Neural cell (in vitro differentiated cells): ENCODE results near the gene INS. TPM values are rescaled to one million over a fixed set of nuclear protein-coding genes. Genes with fewer than 3 reads are reported as not detected.

Source experiments
- H2AFZ ChIP-seq: fragments of 200-600, 300-800 bp; sonication (generic), shearing (Covaris generic); 2 replicates; pipeline ENCODE4 v1.6.0; 2014; ENCODE audit warnings: low read depth, mild to moderate bottlenecking, antibody characterized with exemption, low read length, moderate library complexity
- H3F3A ChIP-seq: fragments of 200-600 bp; shearing (Covaris generic); 2 replicates; pipeline ENCODE4 v1.6.1; 2016; ENCODE audit warnings: mild to moderate bottlenecking, moderate library complexity, mixed read lengths, antibody characterized with exemption, low read length; ENCODE audit not compliant: insufficient read depth, poor library complexity, severe bottlenecking
- H3K27ac ChIP-seq: fragments of 200-600, 300-800 bp; sonication (generic), shearing (Covaris generic); 2 replicates; pipeline ENCODE4 v1.5.1; 2014; ENCODE audit warnings: mild to moderate bottlenecking, low read length, moderate library complexity
- H3K27me3 ChIP-seq: fragments of 300-800, 200-600 bp; sonication (generic), shearing (Covaris generic); 2 replicates; pipeline ENCODE4 v1.6.0; 2014; ENCODE audit warnings: mild to moderate bottlenecking, low read depth, low read length, moderate library complexity; ENCODE audit not compliant: insufficient read depth
- H3K36me3 ChIP-seq: fragments of 300-800, 200-600 bp; sonication (generic), shearing (Covaris generic); 2 replicates; pipeline ENCODE4 v1.5.1; 2014; ENCODE audit warnings: mild to moderate bottlenecking, antibody characterized with exemption, low read length, moderate library complexity; ENCODE audit not compliant: insufficient read depth
- H3K4me2 ChIP-seq: fragments of 300-800, 200-600 bp; sonication (generic), shearing (Covaris generic); 2 replicates; pipeline ENCODE4 v1.6.0; 2014; ENCODE audit warnings: mild to moderate bottlenecking, low read length
- H3K4me3 ChIP-seq: fragments of 300-800, 200-600 bp; sonication (generic), shearing (Covaris generic); 2 replicates; pipeline ENCODE4 v1.5.1; 2014; ENCODE audit warnings: mild to moderate bottlenecking, low read length, moderate library complexity
- H3K79me2 ChIP-seq: fragments of 200-600 bp; shearing (Covaris generic); replicated peaks from 2 replicates; pipeline ENCODE4 v1.6.0; 2014; ENCODE audit warnings: mild to moderate bottlenecking, low read length, moderate library complexity; ENCODE audit not compliant: insufficient read depth
- H3K9ac ChIP-seq: fragments of 300-800, 200-600 bp; sonication (generic), shearing (Covaris generic); 2 replicates; pipeline ENCODE4 v1.6.1; 2016; ENCODE audit warnings: mild to moderate bottlenecking, low read length, mixed read lengths
- H3K9me2 ChIP-seq: fragments of 200-600 bp; shearing (Covaris generic); 2 replicates; pipeline ENCODE4 v1.6.1; 2016; ENCODE audit warnings: mild to moderate bottlenecking, low read length, mixed read lengths; ENCODE audit not compliant: insufficient read depth
- H3K9me3 ChIP-seq: fragments of 200-600, 300-800 bp; sonication (generic), shearing (Covaris generic); 2 replicates; pipeline ENCODE4 v1.6.1; 2016; ENCODE audit warnings: mild to moderate bottlenecking, mixed run types, low read length, moderate library complexity, mixed read lengths
- H4K20me1 ChIP-seq: fragments of 200-600 bp; shearing (Covaris generic); 2 replicates; pipeline ENCODE4 v1.6.1; 2016; ENCODE audit warnings: mild to moderate bottlenecking, mixed run types; ENCODE audit not compliant: insufficient read depth
- CTCF ChIP-seq: fragments of 450-650 bp; IDR thresholded peaks from 2 replicates; pipeline ENCODE4 v1.5.1; 2014; ENCODE audit warnings: antibody characterized with exemption, mild to moderate bottlenecking, moderate library complexity; ENCODE audit not compliant: poor library complexity, severe bottlenecking
- EP300 ChIP-seq: fragments of 450-650 bp; conservative IDR thresholded peaks from 2 replicates; pipeline ENCODE4 v1.6.1; 2014; ENCODE audit warnings: antibody characterized with exemption, mild to moderate bottlenecking, moderate library complexity; ENCODE audit not compliant: poor library complexity, severe bottlenecking
- MXI1 ChIP-seq: fragments of 450-650 bp; conservative IDR thresholded peaks from 2 replicates; pipeline ENCODE4 v1.6.1; 2014; ENCODE audit warnings: antibody characterized with exemption, mild to moderate bottlenecking; ENCODE audit not compliant: poor library complexity, severe bottlenecking
- POLR2AphosphoS5 ChIP-seq: IDR thresholded peaks from 2 replicates; pipeline ENCODE4 v1.6.1; 2012
- RAD21 ChIP-seq: fragments of 450-650 bp; conservative IDR thresholded peaks from 2 replicates; pipeline ENCODE4 v1.6.1; 2014; ENCODE audit warnings: antibody characterized with exemption, mild to moderate bottlenecking, moderate library complexity
- REST ChIP-seq: IDR thresholded peaks from 2 replicates; pipeline ENCODE4 v1.6.1; 2012; ENCODE audit warnings: borderline replicate concordance
- TAF1 ChIP-seq: IDR thresholded peaks from 2 replicates; pipeline ENCODE4 v1.6.1; 2012; ENCODE audit warnings: low read depth
- polyA plus RNA-seq: library from polyadenylated mRNA; depleted of rRNA; stranded (reverse); fragments of >200 nt; gene quantifications from 2 replicates; pipeline ENCODE4 v1.2.3, GENCODE V29; 2014

Gene INS
- polyA plus RNA-seq, 1 donor from 2014 or later, result not detected

- H2AFZ ChIP-seq, result no peak overlapping the region
- TF ChIP-seq REST (no peak), CTCF (no peak), RAD21 (no peak)
- no peaks in the 10 kb centered on the region for H3F3A ChIP-seq
- no peaks in the 10 kb centered on the region for H3K36me3 ChIP-seq
- H3K4me3 ChIP-seq, result peak overlapping the region; percentile 28
- no peaks in the 10 kb centered on the region for H3K79me2 ChIP-seq
- peaks cover 51% of the 10 kb centered on the region for H3K27me3 ChIP-seq
- H3K4me2 ChIP-seq, result no peak overlapping the region
- H3K9me3 ChIP-seq, result no peaks in the 10 kb centered on the region
- no peak overlapping the region for H3K27ac ChIP-seq
- H3K9ac ChIP-seq, result no peak overlapping the region
- H3K9me2 ChIP-seq, result no peaks in the 10 kb centered on the region
- no peaks in the 10 kb centered on the region for H4K20me1 ChIP-seq
Observed at GRCh38 chr11:2137202-2138067, 23.6 kb downstream of the INS start.

GRCh38 chr11:2136952-2137201 is 24.1 kb downstream of the INS start:
- Histone ChIP-seq H3K9me3 (no peaks in the 10 kb centered on the region), H3K27ac (no peak overlapping the region), H2AFZ (no peak overlapping the region), H3K9ac (no peak overlapping the region), H3K9me2 (no peaks in the 10 kb centered on the region), H3K27me3 (peaks cover 45% of the 10 kb centered on the region), H3K79me2 (no peaks in the 10 kb centered on the region), H4K20me1 (no peaks in the 10 kb centered on the region), H3K36me3 (no peaks in the 10 kb centered on the region), H3K4me3 (no peak overlapping the region), H3F3A (no peaks in the 10 kb centered on the region), H3K4me2 (no peak overlapping the region)
- TF ChIP-seq POLR2AphosphoS5 (no peak), EP300 (no peak), REST (no peak), MXI1 (no peak), RAD21 (no peak), TAF1 (no peak)
